Lung (tissue), 12 donors: ENCODE measurements around the gene P4HB. TPM values are rescaled to one million over a fixed set of nuclear protein-coding genes. Genes with fewer than 3 reads are reported as not detected.

Experiments
- ATAC-seq: fragments of 200-7000 bp; cut with Tn5 transposase; one replicate; pipeline ENCODE4 v1.9.1; 2020; ENCODE audit warnings: moderate number of reproducible peaks; ENCODE audit not compliant: insufficient read depth, low FRiP score
- DNase-seq, 3 donors: peaks; one replicate each; pipeline ENCODE4 v3.0.0-alpha.2; 2013 to 2017
- H3K27ac ChIP-seq, 2 donors: one replicate each; pipeline ENCODE4 v1.5.1; 2013; ENCODE audit warnings: mild to moderate bottlenecking in 2 of 2, moderate library complexity in 2 of 2, control low read depth in 1 of 2, inconsistent platforms in 1 of 2, low read depth in 1 of 2, low read length in 1 of 2
- H3K27me3 ChIP-seq, 3 donors: one replicate each; pipeline ENCODE4 v1.5.1; 2013; ENCODE audit warnings: low read length in 2 of 3; ENCODE audit not compliant: control insufficient read depth in 3 of 3, insufficient read depth in 3 of 3
- H3K36me3 ChIP-seq, 4 donors: one replicate each; pipeline ENCODE4 v1.5.1; 2013; ENCODE audit warnings: low read length in 4 of 4, mild to moderate bottlenecking in 1 of 4, moderate library complexity in 1 of 4; ENCODE audit not compliant: control insufficient read depth in 4 of 4, insufficient read depth in 4 of 4
- H3K4me1 ChIP-seq, 5 donors: one replicate each; pipeline ENCODE4 v1.5.1; 2013; ENCODE audit warnings: low read length in 5 of 5, mild to moderate bottlenecking in 2 of 5, moderate library complexity in 1 of 5; ENCODE audit not compliant: control insufficient read depth in 5 of 5, insufficient read depth in 5 of 5
- H3K4me3 ChIP-seq: one replicate; pipeline ENCODE4 v1.5.1; 2013; ENCODE audit warnings: mild to moderate bottlenecking, control low read depth, moderate library complexity
- H3K9ac ChIP-seq, 2 donors: one replicate each; pipeline ENCODE4 v1.5.1; 2013; ENCODE audit warnings: low read length in 2 of 2, control low read depth in 1 of 2; ENCODE audit not compliant: insufficient read depth in 1 of 2
- H3K9me3 ChIP-seq, 4 donors: one replicate each; pipeline ENCODE4 v1.5.1; 2013; ENCODE audit warnings: low read length in 3 of 4, mild to moderate bottlenecking in 1 of 4, moderate library complexity in 1 of 4; ENCODE audit not compliant: control insufficient read depth in 4 of 4, insufficient read depth in 3 of 4
- WGBS, 2 donors: extraction: QIAGEN DNeasy Blood & Tissue Kit; methylation state at CpG; one replicate each; pipeline ENCODE4 v1.1.7; 2013; 5-methylcytosine and 5-hydroxymethylcytosine counted together
- polyA plus RNA-seq, 2 donors: library from polyadenylated mRNA; stranded (reverse); fragments of 200-250 nt; gene quantifications; one replicate each; pipeline ENCODE4 v1.2.1, GENCODE V29; 2013
- total RNA-seq, 2 donors: library from RNA; depleted of rRNA in 1 of 2; stranded (reverse); fragments of >200 nt in 1 of 2; gene quantifications; one replicate each; pipeline ENCODE4 v1.2.1, GENCODE V29; 2014 to 2021
- TF ChIP-seq, protein P1 (sequence below): IDR thresholded peaks from 2 replicates; pipeline ENCODE4 v1.5.1; 2012; ENCODE audit warnings: mild to moderate bottlenecking; ENCODE audit errors: control extremely low read depth, extremely low read depth
- donor health status: control.
- donor health status: control.
- donor health status: Bipolar disorder and iron deficiency.
- donor health status: healthy.
- donor health status: DM: yes; HTN: yes; CAD: no.

The P4HB gene
- total and polyA plus RNA-seq, 4 donors: 356 to 990 (median 779) TPM

DNA sequence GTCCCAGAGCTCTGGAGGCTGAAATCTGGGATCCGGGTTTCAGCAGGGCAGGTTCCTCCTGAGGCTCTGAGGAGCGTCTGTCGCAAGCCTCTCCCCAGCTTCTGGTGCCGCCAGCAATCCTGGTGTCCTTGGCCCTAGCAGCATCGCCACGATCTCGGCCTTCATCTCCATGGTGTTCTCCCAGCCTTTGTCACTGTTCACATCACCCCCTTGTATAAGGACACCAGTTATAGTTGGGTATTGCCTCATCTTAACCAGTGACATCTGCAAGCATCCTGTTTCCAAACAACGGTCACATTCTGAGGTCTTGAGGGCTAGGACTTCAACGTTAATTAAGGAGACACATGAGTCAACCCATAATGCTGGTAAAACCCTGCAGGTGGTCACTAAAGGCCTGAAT is 22.7 kb downstream of the P4HB start:
- 34 to 69% methylated on average over 9 of the region's 9 CpGs for WGBS, 2 donors
- Histone ChIP-seq H3K27me3 (no peaks in the 10 kb centered on the region), H3K4me3 (no peak overlapping the region), H3K9me3 (no peaks in the 10 kb centered on the region), H3K36me3 (peaks cover 0 to 6% (median under 1%) of the 10 kb centered on the region in 4 donors), H3K9ac (no peak overlapping the region), H3K4me1 (peaks cover 0 to 9% (median 4%) of the 10 kb centered on the region in 5 donors), H3K27ac (peak overlapping the region in 1 of 2 donors; percentile 60)
- ATAC-seq (no peak), DNase-seq (no peak)
- TF ChIP-seq, protein P1, sequence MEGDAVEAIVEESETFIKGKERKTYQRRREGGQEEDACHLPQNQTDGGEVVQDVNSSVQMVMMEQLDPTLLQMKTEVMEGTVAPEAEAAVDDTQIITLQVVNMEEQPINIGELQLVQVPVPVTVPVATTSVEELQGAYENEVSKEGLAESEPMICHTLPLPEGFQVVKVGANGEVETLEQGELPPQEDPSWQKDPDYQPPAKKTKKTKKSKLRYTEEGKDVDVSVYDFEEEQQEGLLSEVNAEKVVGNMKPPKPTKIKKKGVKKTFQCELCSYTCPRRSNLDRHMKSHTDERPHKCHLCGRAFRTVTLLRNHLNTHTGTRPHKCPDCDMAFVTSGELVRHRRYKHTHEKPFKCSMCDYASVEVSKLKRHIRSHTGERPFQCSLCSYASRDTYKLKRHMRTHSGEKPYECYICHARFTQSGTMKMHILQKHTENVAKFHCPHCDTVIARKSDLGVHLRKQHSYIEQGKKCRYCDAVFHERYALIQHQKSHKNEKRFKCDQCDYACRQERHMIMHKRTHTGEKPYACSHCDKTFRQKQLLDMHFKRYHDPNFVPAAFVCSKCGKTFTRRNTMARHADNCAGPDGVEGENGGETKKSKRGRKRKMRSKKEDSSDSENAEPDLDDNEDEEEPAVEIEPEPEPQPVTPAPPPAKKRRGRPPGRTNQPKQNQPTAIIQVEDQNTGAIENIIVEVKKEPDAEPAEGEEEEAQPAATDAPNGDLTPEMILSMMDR: no peak

DNA sequence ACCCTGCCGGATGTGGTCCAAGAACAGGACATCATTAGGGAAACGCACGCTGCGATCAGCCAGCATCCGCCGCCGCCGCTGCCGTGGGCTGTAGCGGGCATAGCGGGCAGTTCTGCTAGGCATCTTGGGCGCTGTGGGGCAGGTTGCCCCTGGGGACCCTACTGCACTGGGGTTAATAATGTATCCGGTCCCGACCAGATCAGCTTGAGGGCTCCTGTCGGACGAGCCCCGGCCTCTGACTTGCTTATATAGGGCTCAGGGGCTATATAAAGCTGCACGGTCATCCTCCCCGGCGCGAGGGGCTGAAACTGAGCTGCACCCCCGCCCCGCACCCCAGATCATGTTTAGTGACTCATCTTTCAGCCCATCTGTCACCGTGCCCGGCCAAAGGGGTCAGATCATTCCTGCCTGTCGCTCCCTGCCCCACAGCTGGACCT is 25.5 kb downstream of the P4HB start, which contains the start of gene PPP1R27:
Gene PPP1R27 (minus strand): TSS at position 220 of the 437 bp plus-strand sequence. CDS start 97 bp downstream, at position 123.
- Histone ChIP-seq H3K27me3 (no peaks in the 10 kb centered on the region), H3K9ac (peak within 1 kb of the TSS; percentile 77 to 91), H3K27ac (peak within 1 kb of the TSS; percentile 89 to 95), H3K9me3 (no peaks in the 10 kb centered on the region), H3K4me1 (peaks cover 0 to 17% (median 11%) of the 10 kb centered on the region in 5 donors), H3K4me3 (no peak within 1 kb of the TSS), H3K36me3 (peaks cover 0 to 3% (median 0%) of the 10 kb centered on the region in 4 donors)
- ATAC-seq (no peak), DNase-seq (no peak)
- TF ChIP-seq, protein P1: no peak
- 92 to 93% methylated on average over 26 of the region's 26 CpGs for WGBS, 2 donors

DNA sequence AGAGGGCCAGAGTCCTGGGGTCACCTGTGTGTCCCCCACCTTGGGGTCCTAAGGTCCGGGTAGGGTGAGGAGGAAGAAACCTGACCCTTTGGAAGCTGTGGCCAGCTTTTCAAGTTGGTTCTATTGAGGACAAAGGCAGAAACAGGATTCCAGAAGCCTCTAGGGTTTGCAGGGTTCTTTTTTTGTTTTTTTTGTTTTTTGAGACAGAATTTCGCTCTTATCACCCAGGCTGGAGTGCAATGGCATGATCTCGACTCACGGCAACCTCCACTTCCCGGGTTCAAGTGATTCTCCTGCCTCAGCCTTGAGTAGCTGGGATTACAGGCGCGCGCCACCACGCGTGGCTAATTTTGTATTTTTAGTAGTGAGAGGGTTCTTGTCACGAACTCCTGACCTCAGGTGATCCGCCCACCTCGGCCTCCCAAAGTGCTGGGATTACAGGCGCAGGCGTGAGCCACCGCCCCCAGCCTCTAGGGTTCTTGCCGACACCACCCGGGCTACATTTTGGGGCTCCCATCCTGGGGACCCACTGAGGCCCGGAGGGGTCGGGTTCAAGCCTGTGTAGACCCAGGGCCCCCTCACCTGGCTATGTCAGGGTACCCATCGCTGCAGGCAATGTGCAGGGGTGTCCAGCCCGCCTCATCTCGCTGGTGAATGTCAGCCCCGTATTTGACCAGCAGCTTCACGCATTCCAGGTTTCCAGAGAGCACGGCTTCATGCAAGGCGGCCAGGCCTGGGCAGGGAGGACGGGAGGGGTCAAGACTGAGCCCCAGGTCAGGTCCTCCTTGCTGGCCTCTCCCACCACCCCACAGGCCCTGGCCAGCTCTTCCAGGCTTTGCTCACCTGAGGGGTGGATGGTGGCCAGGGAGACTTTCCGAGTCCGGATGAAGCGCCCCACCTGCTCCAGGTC is 26.2 kb downstream of the P4HB start:
- H3K36me3 ChIP-seq: peaks cover 0 to 5% (median 0%) of the 10 kb centered on the region in 4 donors
- DNase-seq: peak in 1 of 3 donors; percentile 9
- peak overlapping the region; percentile 58 for H3K4me3 ChIP-seq
- peaks cover 0 to 17% (median 11%) of the 10 kb centered on the region in 5 donors for H3K4me1 ChIP-seq
- ATAC-seq: no peak
- H3K9me3 ChIP-seq: no peaks in the 10 kb centered on the region
- peak overlapping the region; percentile 89 to 95 for H3K27ac ChIP-seq
- 82 to 90% methylated on average over 31 of the region's 31 CpGs for WGBS, 2 donors
- TF ChIP-seq, protein P1: no peak
- no peaks in the 10 kb centered on the region for H3K27me3 ChIP-seq
- peak overlapping the region; percentile 77 to 91 for H3K9ac ChIP-seq
